ENCODE results near the gene SYNM.

- TF ChIP-seq CTCF (conservative IDR thresholded peaks at IDR 0.05) (no peak), ZFX (IDR thresholded peaks at IDR 0.05) (no peak)
These were observed 46.3 kb downstream of the SYNM start for GRCh38 chr15:99151156-99151555.
